ENCODE data around the gene SHC4.
A peak's percentile ranks its signal among the peaks of the same experiment; 100 is the strongest.

The SHC4 gene

GRCh38 chr15:48880070-48880634 is 83.6 kb downstream of the SHC4 start:
- peak overlapping the region; percentile 91 for H3K4me2 ChIP-seq
- TF ChIP-seq CTCF (conservative IDR thresholded peaks at IDR 0.05; ENCODE audit: low read depth, low read length) = no peak
- H3K27ac ChIP-seq = no peak overlapping the region
- no peak overlapping the region for H3K9ac ChIP-seq
- no peak overlapping the region for H2AFZ ChIP-seq (ENCODE audit: low read depth)
- H4K20me1 ChIP-seq (ENCODE audit: insufficient read depth) = no peaks in the 10 kb centered on the region
- H3K4me1 ChIP-seq (ENCODE audit: low read depth, poor library complexity, severe bottlenecking) = peaks cover 19% of the 10 kb centered on the region
- H3K79me2 ChIP-seq (ENCODE audit: insufficient read depth, low read depth) = peaks cover 25% of the 10 kb centered on the region
- no peak overlapping the region for H3K4me3 ChIP-seq (IDR thresholded peaks at IDR 0.05; ENCODE audit: insufficient read depth, low read depth, low read length)
- H3K27me3 ChIP-seq (ENCODE audit: insufficient read depth, low read depth) = no peaks in the 10 kb centered on the region
- H3K36me3 ChIP-seq (ENCODE audit: insufficient read depth) = no peaks in the 10 kb centered on the region

DNA sequence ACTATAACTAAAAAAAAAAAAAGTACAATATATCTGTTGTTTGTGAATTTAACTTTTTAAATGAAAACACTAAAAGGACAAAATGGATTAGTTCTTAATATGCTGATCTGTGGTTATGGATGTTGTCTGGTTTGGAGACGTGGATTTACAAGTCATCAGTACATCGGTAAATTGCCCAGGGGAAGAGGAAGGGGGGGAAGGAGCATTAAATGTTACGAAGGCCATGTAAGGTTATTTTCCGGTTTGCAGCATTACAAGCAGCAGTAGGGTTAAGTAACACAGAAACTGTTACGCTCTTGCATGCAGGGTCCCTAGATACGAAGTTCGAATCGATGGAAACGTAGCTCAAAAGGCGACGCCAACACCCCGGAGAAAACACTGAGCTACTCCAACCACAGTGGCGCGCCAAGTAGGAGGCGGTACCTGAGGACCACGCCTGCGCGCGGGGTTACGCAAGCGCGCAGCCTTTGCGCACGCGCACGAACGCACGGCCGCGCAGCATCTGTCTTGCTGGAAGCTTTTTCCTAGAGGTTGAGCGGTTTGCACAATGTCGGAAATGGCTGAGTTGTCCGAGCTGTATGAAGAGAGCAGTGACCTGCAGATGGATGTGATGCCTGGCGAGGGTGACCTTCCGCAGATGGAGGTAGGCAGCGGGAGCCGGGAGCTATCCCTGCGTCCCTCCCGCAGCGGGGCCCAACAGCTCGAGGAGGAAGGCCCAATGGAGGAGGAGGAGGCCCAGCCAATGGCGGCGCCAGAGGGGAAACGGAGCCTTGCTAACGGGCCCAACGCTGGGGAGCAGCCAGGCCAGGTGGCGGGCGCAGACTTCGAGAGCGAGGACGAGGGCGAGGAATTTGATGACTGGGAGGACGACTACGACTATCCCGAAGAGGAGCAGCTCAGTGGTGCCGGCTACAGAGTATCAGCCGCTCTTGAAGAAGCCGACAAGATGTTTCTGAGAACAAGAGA is 85.8 kb downstream of the SHC4 start, which contains the start of gene EID1:
Gene EID1, plus strand, starts transcription at position 505 of the 966 bp plus-strand sequence. Its CDS starts 43 bp downstream, at position 548.
- Histone ChIP-seq H3K9ac (peak within 1 kb of the TSS; percentile 79), H3K36me3 (ENCODE audit: insufficient read depth) (no peaks in the 10 kb centered on the region), H3K27ac (peak within 1 kb of the TSS; percentile 68), H4K20me1 (ENCODE audit: insufficient read depth) (no peaks in the 10 kb centered on the region), H3K79me2 (ENCODE audit: insufficient read depth, low read depth) (peaks cover 25% of the 10 kb centered on the region), H3K4me1 (ENCODE audit: low read depth, poor library complexity, severe bottlenecking) (peaks cover 19% of the 10 kb centered on the region), H3K4me3 (IDR thresholded peaks at IDR 0.05; ENCODE audit: insufficient read depth, low read depth, low read length) (no peak within 1 kb of the TSS), H2AFZ (ENCODE audit: low read depth) (peak within 1 kb of the TSS; percentile 57), H3K27me3 (ENCODE audit: insufficient read depth, low read depth) (no peaks in the 10 kb centered on the region), H3K4me2 (peak within 1 kb of the TSS; percentile 91)
- no peak for TF ChIP-seq CTCF (conservative IDR thresholded peaks at IDR 0.05; ENCODE audit: low read depth, low read length)

DNA sequence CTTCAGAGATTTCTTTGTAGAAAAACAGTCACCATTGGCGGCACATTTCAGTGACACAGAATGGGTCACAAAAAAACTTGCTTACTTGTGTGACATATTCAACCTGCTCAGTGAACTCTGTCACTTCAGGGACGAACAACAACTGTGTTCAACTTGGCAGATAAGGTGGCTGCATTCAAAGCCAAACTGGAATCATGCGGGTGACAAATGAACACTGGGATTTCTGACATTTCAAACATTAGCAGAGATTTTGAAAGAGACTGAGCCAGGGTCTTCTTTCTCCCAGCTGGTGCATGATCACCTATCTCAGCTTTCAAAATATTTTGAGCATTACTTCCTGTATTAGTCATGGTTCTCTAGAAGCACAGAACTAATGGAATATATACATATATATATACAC is 87.7 kb downstream of the SHC4 start:
- Histone ChIP-seq H3K27me3 (ENCODE audit: insufficient read depth, low read depth) (no peaks in the 10 kb centered on the region), H3K27ac (no peak overlapping the region), H3K4me1 (ENCODE audit: low read depth, poor library complexity, severe bottlenecking) (peaks cover 19% of the 10 kb centered on the region), H4K20me1 (ENCODE audit: insufficient read depth) (no peaks in the 10 kb centered on the region), H3K9ac (no peak overlapping the region), H3K79me2 (ENCODE audit: insufficient read depth, low read depth) (peaks cover 25% of the 10 kb centered on the region), H2AFZ (ENCODE audit: low read depth) (no peak overlapping the region), H3K36me3 (ENCODE audit: insufficient read depth) (no peaks in the 10 kb centered on the region), H3K4me3 (IDR thresholded peaks at IDR 0.05; ENCODE audit: insufficient read depth, low read depth, low read length) (no peak overlapping the region), H3K4me2 (no peak overlapping the region)
- no peak for TF ChIP-seq CTCF (conservative IDR thresholded peaks at IDR 0.05; ENCODE audit: low read depth, low read length)

- no peak overlapping the region for H3K4me2 ChIP-seq
- no peaks in the 10 kb centered on the region for H3K36me3 ChIP-seq (ENCODE audit: insufficient read depth)
- H3K4me1 ChIP-seq (ENCODE audit: low read depth, poor library complexity, severe bottlenecking) = peaks cover 19% of the 10 kb centered on the region
- H3K4me3 ChIP-seq (IDR thresholded peaks at IDR 0.05; ENCODE audit: insufficient read depth, low read depth, low read length) = no peak overlapping the region
- peaks cover 24% of the 10 kb centered on the region for H3K79me2 ChIP-seq (ENCODE audit: insufficient read depth, low read depth)
- H3K9ac ChIP-seq = no peak overlapping the region
- TF ChIP-seq CTCF (conservative IDR thresholded peaks at IDR 0.05; ENCODE audit: low read depth, low read length) = no peak
- no peaks in the 10 kb centered on the region for H4K20me1 ChIP-seq (ENCODE audit: insufficient read depth)
- H3K27ac ChIP-seq = no peak overlapping the region
- H2AFZ ChIP-seq (ENCODE audit: low read depth) = no peak overlapping the region
- no peaks in the 10 kb centered on the region for H3K27me3 ChIP-seq (ENCODE audit: insufficient read depth, low read depth)
These were observed 88.3 kb downstream of the SHC4 start for GRCh38 chr15:48875241-48875960.
